T-helper 1 cell treated with Interleukin-12 subunit alpha and Interleukin-12 subunit beta and Interleukin-4 antibody, amounts not matched to agents 30 ng/mL and 1 ng/mL, for 36 hours (primary cell): ENCODE results near the gene NAB2. TPM values are rescaled to one million over a fixed set of nuclear protein-coding genes. Genes with fewer than 3 reads are reported as not detected.
"Not testable (repeated sequence)": the region's sequence is repeated elsewhere in the genome, so short reads cannot be mapped to it uniquely, and the experiment has no call there.

ENCODE experiments used
- intact Hi-C: fragments of 100-400 bp; cut with micrococcal nuclease; formaldehyde crosslinking; loops from one replicate; pipeline ENCODE4 v1.15.1; 2024
- total RNA-seq: library from RNA; stranded (reverse); gene quantifications from 2 replicates; pipeline ENCODE4 v1.2.3, GENCODE V29; 2022

NAB2 gene
- total RNA-seq, 1 donor from 2014 or later, result 12.3 TPM

DNA sequence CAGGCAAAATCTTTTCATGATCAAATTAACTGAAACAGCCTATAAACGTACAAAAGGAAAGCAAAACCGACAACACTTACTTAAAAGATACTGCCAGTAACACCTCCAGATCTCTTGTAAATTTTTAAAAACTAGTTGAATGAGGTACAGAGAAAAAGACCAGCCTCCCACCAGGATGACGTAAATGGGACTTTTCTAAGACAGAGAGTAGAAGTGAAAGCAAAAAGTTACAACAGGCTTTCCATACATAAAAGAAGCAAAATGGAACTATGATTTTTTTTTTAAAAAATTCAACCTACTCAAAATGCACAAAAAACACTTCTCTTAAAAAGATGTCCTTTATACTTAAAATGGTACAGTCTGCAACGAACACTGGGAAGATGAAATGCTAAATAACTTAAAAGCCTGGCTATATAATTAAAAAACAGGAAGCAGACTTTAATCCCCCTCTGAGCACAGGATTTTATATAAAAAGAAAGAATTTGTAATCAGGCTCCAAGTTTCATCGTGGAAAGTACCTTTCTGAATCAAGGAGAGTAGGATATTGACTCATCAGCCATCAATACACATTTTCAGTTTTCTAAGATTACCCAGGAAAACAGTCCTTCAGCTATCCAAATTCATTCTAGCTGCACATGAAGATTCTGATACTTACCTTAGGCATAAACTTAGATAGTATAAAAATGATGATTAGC, 24.8 kb upstream of the NAB2 start:
- intact Hi-C loops, result loop anchor here (1.0 to 5.0 kb wide), 8 partner anchors 14 to 427 kb away; partner anchors contain the start of genes GLI1, INHBE, NEMP1 and PRIM1

- intact Hi-C loops, result no loop called here
Measured at GRCh38 chr12:57066245-57066644, 22.7 kb upstream of the NAB2 start.

GRCh38 chr12:57069523-57069922, 19.4 kb upstream of the NAB2 start:
- intact Hi-C loops, result loop anchor here (1.0 kb wide), 7 partner anchors 9 to 114 kb away; partner anchors contain the start of gene NEMP1

- intact Hi-C loops, result no loop called here
Measured at GRCh38 chr12:57072661-57073060, 16.3 kb upstream of the NAB2 start.

- intact Hi-C loops, result not testable (repeated sequence)
Measured at GRCh38 chr12:57073566-57074450, 15.1 kb upstream of the NAB2 start.

DNA sequence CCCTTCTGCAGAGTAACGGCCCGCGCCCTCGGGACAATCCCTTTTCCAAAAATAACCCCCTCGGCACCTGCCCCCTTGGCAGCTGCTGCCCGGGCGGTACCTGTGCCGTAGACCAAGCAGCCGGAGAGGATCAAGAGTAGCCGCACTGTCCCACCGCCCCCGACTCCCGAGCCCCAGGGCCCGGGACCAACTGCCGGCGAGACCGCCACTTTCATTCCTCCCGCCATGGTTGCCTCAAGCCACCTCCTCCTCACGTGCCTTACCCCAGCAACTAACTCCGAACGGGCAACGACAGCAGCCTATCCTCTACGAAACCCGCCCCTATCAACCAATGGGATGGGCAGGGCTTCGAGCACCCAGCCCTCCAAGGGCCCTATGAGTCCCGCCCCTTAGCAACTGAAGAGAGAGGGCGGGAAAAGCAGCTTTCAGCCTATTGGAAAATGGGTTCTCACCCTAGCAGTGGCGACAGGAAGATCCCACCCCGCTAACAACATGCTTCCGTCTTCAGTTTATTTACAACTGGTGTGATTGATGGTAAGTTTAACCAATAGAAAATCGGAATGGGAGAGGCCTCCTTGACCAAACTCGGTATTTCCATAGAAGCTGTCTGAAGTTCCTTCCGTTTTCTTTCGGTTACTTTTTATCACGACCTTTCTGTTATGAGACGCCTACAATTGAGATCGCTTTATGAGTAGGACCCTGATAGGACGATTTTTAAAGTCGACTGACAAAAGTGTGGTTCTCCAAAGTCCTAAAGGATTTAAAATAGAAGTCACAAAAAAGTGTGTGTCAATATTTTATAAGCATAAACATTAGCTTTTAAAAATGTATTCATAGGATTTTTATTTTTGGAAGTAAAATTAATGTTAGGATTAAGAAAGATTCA, 10.2 kb upstream of the NAB2 start, which contains the start of gene NEMP1:
NEMP1 (minus strand) TSS at position 273 of the 886 bp plus-strand sequence; CDS start at position 227, 46 bp downstream.
- intact Hi-C loops, result loop anchor here (1.0 to 5.0 kb wide), 16 partner anchors 9 to 1106 kb away; partner anchors contain the start of genes CDK4, DDIT3, LRP1 and NACA

GRCh38 chr12:57079821-57080220, 9.1 kb upstream of the NAB2 start:
- intact Hi-C loops, result loop anchor here (1.0 to 10.0 kb wide), 10 partner anchors 351 to 1107 kb away; partner anchors contain the start of genes ATP23, CDK4, DDIT3 and OS9

GRCh38 chr12:57080855-57081254, 8.1 kb upstream of the NAB2 start:
- intact Hi-C loops, result loop anchor here (10.0 kb wide), 1 partner anchor 864 kb away; the partner anchor contains the start of gene ATP23

DNA sequence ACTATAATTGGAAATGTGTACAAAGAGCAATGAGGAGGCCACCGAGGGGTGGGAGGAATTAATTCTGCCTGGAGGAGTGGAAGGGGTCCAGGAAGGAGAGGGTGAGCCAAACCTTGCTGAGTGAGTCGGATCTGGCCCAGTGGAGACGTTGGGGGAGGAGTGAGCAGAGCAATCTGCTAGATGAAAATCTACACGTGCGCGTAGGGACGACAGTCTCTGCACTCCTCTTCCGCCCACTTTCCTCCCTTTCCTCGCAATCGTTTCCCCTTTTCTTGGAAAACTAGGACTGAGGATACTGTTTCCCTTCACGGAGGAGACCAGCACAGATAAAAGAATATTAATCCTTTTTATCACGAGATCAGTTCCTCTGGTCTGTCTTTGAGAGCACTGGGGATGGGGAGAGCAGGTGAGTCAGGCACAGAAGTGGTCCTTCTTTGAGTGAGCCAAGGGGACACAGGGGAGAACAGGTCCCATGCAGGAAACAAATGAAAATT, 2.9 kb upstream of the NAB2 start:
- intact Hi-C loops, result loop anchor here (2.0 to 10.0 kb wide), 7 partner anchors 345 to 1159 kb away; partner anchors contain the start of genes ATP23, NABP2, PYM1 and R3HDM2

- intact Hi-C loops, result loop anchor here (1.0 to 10.0 kb wide), 9 partner anchors 344 to 1159 kb away; partner anchors contain the start of genes ATP23, DDIT3, NABP2 and NACA
Measured at GRCh38 chr12:57086493-57087009, 2.4 kb upstream of the NAB2 start.

- intact Hi-C loops, result loop anchor here (1.0 to 10.0 kb wide), 9 partner anchors 344 to 1160 kb away; partner anchors contain the start of genes ATP23, DDIT3, NABP2 and NACA
Measured at GRCh38 chr12:57087010-57087690, 1.8 kb upstream of the NAB2 start.

- intact Hi-C loops, result loop anchor here (1.0 to 10.0 kb wide), 15 partner anchors 10 to 1161 kb away; partner anchors contain the start of genes ATP23, DDIT3, NABP2 and NACA
Measured at GRCh38 chr12:57087691-57088353, 1.1 kb upstream of the NAB2 start.

- intact Hi-C loops, result loop anchor here (1.0 to 10.0 kb wide), 8 partner anchors 153 to 1162 kb away; partner anchors contain the start of genes ATP23, NABP2, PYM1 and RNF41
Measured at GRCh38 chr12:57089271-57090245, 644 bp downstream of the NAB2 start.

GRCh38 chr12:57090490-57090889, 1.6 kb downstream of the NAB2 start:
- intact Hi-C loops, result no loop called here

- intact Hi-C loops, result no loop called here
Measured at GRCh38 chr12:57090924-57091637, 2.2 kb downstream of the NAB2 start.

GRCh38 chr12:57091638-57092528, 3.0 kb downstream of the NAB2 start:
- intact Hi-C loops, result no loop called here
